Stimulated activated effector memory CD8-positive, alpha-beta T cell treated with anti-CD3 and anti-CD28 coated beads, Interleukin-12 subunit alpha, Interleukin-12 subunit beta, amount 100 ng/mL, for 72 hours (primary cell): ENCODE data around the gene KLHL36.

Experiments used
- ATAC-seq: fragments of 150-1000 bp; cut with Tn5 transposase; 2 replicates; pipeline ENCODE4 v1.10.0; 2021
- DNase-seq, 2 donors: peaks; one replicate each; pipeline ENCODE4 v3.0.0; 2021 to 2022; ENCODE audit warnings: low spot score in 2 of 2
- H3K27ac Mint-ChIP-seq: one replicate; pipeline ENCODE4 v1.8.0; 2022; ENCODE audit warnings: mild to moderate bottlenecking, mixed read lengths
- H3K36me3 Mint-ChIP-seq: one replicate; pipeline ENCODE4 v1.8.0; 2022; ENCODE audit warnings: mild to moderate bottlenecking, mixed read lengths
- H3K4me1 Mint-ChIP-seq: one replicate; pipeline ENCODE4 v1.8.0; 2022; ENCODE audit warnings: mixed read lengths
- H3K4me3 Mint-ChIP-seq: one replicate; pipeline ENCODE4 v1.8.0; 2022; ENCODE audit warnings: mild to moderate bottlenecking, mixed read lengths
- H3K9me3 Mint-ChIP-seq: one replicate; pipeline ENCODE4 v1.8.0; 2022; ENCODE audit warnings: mixed read lengths

KLHL36 gene

GRCh38 chr16:84650062-84650991, 2.0 kb downstream of the KLHL36 start:
- ATAC-seq (no peak), DNase-seq (no peak)
- peaks cover 66% of the 10 kb centered on the region for H3K4me1 Mint-ChIP-seq
- H3K4me3 Mint-ChIP-seq: peak overlapping the region; percentile 72
- peak overlapping the region; percentile 37 for H3K27ac Mint-ChIP-seq
- H3K9me3 Mint-ChIP-seq: no peaks in the 10 kb centered on the region
- H3K36me3 Mint-ChIP-seq: peaks cover 64% of the 10 kb centered on the region

- no peak for DNase-seq
- ATAC-seq: no peak
- Mint-ChIP-seq H3K4me1 (peaks cover 75% of the 10 kb centered on the region), H3K27ac (peak overlapping the region; percentile 50), H3K36me3 (peaks cover 85% of the 10 kb centered on the region), H3K4me3 (no peak overlapping the region), H3K9me3 (no peaks in the 10 kb centered on the region)
Observed at GRCh38 chr16:84652566-84652965, 4.3 kb downstream of the KLHL36 start.

- no peak overlapping the region for H3K27ac Mint-ChIP-seq
- H3K4me3 Mint-ChIP-seq: no peak overlapping the region
- H3K36me3 Mint-ChIP-seq: peaks cover 94% of the 10 kb centered on the region
- ATAC-seq: no peak
- H3K4me1 Mint-ChIP-seq: peaks cover 66% of the 10 kb centered on the region
- no peaks in the 10 kb centered on the region for H3K9me3 Mint-ChIP-seq
- no peak for DNase-seq
Observed at GRCh38 chr16:84654238-84654637, 5.9 kb downstream of the KLHL36 start.

GRCh38 chr16:84654998-84655397, 6.7 kb downstream of the KLHL36 start:
- H3K4me1 Mint-ChIP-seq: peaks cover 59% of the 10 kb centered on the region
- H3K36me3 Mint-ChIP-seq: peaks cover 100% of the 10 kb centered on the region
- no peak for ATAC-seq
- no peak overlapping the region for H3K4me3 Mint-ChIP-seq
- H3K27ac Mint-ChIP-seq: no peak overlapping the region
- H3K9me3 Mint-ChIP-seq: no peaks in the 10 kb centered on the region
- no peak for DNase-seq

- Mint-ChIP-seq H3K9me3 (no peaks in the 10 kb centered on the region), H3K36me3 (peaks cover 100% of the 10 kb centered on the region), H3K4me3 (no peak overlapping the region), H3K4me1 (peaks cover 49% of the 10 kb centered on the region), H3K27ac (peak overlapping the region; percentile 10)
- DNase-seq (no peak), ATAC-seq (no peak)
Observed at GRCh38 chr16:84656649-84657048, 8.3 kb downstream of the KLHL36 start.

- Mint-ChIP-seq H3K27ac (no peak overlapping the region), H3K9me3 (no peaks in the 10 kb centered on the region), H3K36me3 (peaks cover 100% of the 10 kb centered on the region), H3K4me3 (no peak overlapping the region), H3K4me1 (peaks cover 44% of the 10 kb centered on the region)
- ATAC-seq (no peak), DNase-seq (no peak)
Observed at GRCh38 chr16:84657229-84657837, 9.0 kb downstream of the KLHL36 start.

- H3K4me1 Mint-ChIP-seq: peaks cover 33% of the 10 kb centered on the region
- no peak overlapping the region for H3K4me3 Mint-ChIP-seq
- no peaks in the 10 kb centered on the region for H3K9me3 Mint-ChIP-seq
Observed at GRCh38 chr16:84658690-84659089, 10.4 kb downstream of the KLHL36 start.

GRCh38 chr16:84659656-84660300, 11.5 kb downstream of the KLHL36 start:
- peaks cover 30% of the 10 kb centered on the region for H3K4me1 Mint-ChIP-seq
- H3K9me3 Mint-ChIP-seq: no peaks in the 10 kb centered on the region
- no peak overlapping the region for H3K27ac Mint-ChIP-seq
- H3K4me3 Mint-ChIP-seq: no peak overlapping the region
- ATAC-seq: no peak
- peaks cover 100% of the 10 kb centered on the region for H3K36me3 Mint-ChIP-seq
- DNase-seq: no peak

More at GRCh38 chr16:84658690-84659089, 10.4 kb downstream of the KLHL36 start:
- Mint-ChIP-seq H3K27ac (no peak overlapping the region), H3K36me3 (peaks cover 100% of the 10 kb centered on the region)
- DNase-seq (no peak), ATAC-seq (no peak)

- Mint-ChIP-seq H3K36me3 (peaks cover 94% of the 10 kb centered on the region), H3K9me3 (no peaks in the 10 kb centered on the region), H3K4me1 (peaks cover 24% of the 10 kb centered on the region), H3K4me3 (no peak overlapping the region), H3K27ac (no peak overlapping the region)
- no peak for DNase-seq
- no peak for ATAC-seq
Observed at GRCh38 chr16:84660973-84661372, 12.7 kb downstream of the KLHL36 start.

- Mint-ChIP-seq H3K4me3 (no peak overlapping the region), H3K36me3 (peaks cover 92% of the 10 kb centered on the region), H3K4me1 (peaks cover 19% of the 10 kb centered on the region), H3K27ac (no peak overlapping the region), H3K9me3 (no peaks in the 10 kb centered on the region)
- no peak for ATAC-seq
- DNase-seq: no peak
Observed at GRCh38 chr16:84661418-84662060, 13.2 kb downstream of the KLHL36 start.

GRCh38 chr16:84662471-84662870, 14.2 kb downstream of the KLHL36 start:
- DNase-seq (no peak), ATAC-seq (no peak)
- Mint-ChIP-seq H3K4me1 (peaks cover 14% of the 10 kb centered on the region), H3K4me3 (no peak overlapping the region), H3K27ac (no peak overlapping the region), H3K9me3 (no peaks in the 10 kb centered on the region), H3K36me3 (peaks cover 92% of the 10 kb centered on the region)

- Mint-ChIP-seq H3K9me3 (no peaks in the 10 kb centered on the region), H3K27ac (peak overlapping the region; percentile 37), H3K36me3 (peaks cover 84% of the 10 kb centered on the region), H3K4me1 (peaks cover 14% of the 10 kb centered on the region), H3K4me3 (no peak overlapping the region)
- DNase-seq: no peak
- no peak for ATAC-seq
Observed at GRCh38 chr16:84663433-84664101, 15.3 kb downstream of the KLHL36 start.

GRCh38 chr16:84665359-84665758, 17.0 kb downstream of the KLHL36 start:
- Mint-ChIP-seq H3K27ac (no peak overlapping the region), H3K9me3 (no peaks in the 10 kb centered on the region), H3K36me3 (peaks cover 66% of the 10 kb centered on the region), H3K4me3 (no peak overlapping the region), H3K4me1 (peaks cover 14% of the 10 kb centered on the region)
- no peak for ATAC-seq
- no peak for DNase-seq

- Mint-ChIP-seq H3K9me3 (no peaks in the 10 kb centered on the region), H3K27ac (no peak overlapping the region), H3K4me1 (peaks cover 14% of the 10 kb centered on the region), H3K36me3 (peaks cover 61% of the 10 kb centered on the region), H3K4me3 (no peak overlapping the region)
- ATAC-seq: no peak
- no peak for DNase-seq
Observed at GRCh38 chr16:84665843-84666242, 17.5 kb downstream of the KLHL36 start.
